ENCODE data around the gene BRPF3. TPM values are rescaled to one million over a fixed set of nuclear protein-coding genes. Genes with fewer than 3 reads are reported as not detected.

The BRPF3 gene
- polyA plus RNA-seq, 1 experiment: 13.9 TPM

- no peak overlapping the region for H3K27ac ChIP-seq (ENCODE audit: low read depth, low read length)
- no peak for TF ChIP-seq CTCF (IDR thresholded peaks at IDR 0.05; ENCODE audit: low read depth, low read length)
- POLR2A ChIA-PET: no interaction called here
- no peak for DNase-seq (ENCODE audit: low read depth, low spot score)
- H3K9me3 ChIP-seq (ENCODE audit: control insufficient read depth, insufficient read depth, low read length): no peaks in the 10 kb centered on the region
- peaks cover 41% of the 10 kb centered on the region for H3K27me3 ChIP-seq (ENCODE audit: control insufficient read depth, insufficient read depth, low read length)
- CTCF ChIA-PET: interaction anchor here (0.6 to 1.1 kb wide), 2 partner anchors 25 to 108 kb away, joined by 3 to 4 read pairs; no protein-coding TSS in a partner anchor
- H3K4me3 ChIP-seq (ENCODE audit: low read depth, low read length): no peak overlapping the region
These were observed 80.3 kb downstream of the BRPF3 start for GRCh38 chr6:36276581-36277536.

GRCh38 chr6:36277946-36278470 is 81.5 kb downstream of the BRPF3 start:
- Histone ChIP-seq H3K27me3 (ENCODE audit: control insufficient read depth, insufficient read depth, low read length) (peaks cover 38% of the 10 kb centered on the region), H3K4me3 (ENCODE audit: low read depth, low read length) (no peak overlapping the region), H3K27ac (ENCODE audit: low read depth, low read length) (no peak overlapping the region), H3K9me3 (ENCODE audit: control insufficient read depth, insufficient read depth, low read length) (no peaks in the 10 kb centered on the region)
- POLR2A ChIA-PET: no interaction called here
- DNase-seq (ENCODE audit: low read depth, low spot score): no peak
- CTCF ChIA-PET: no interaction called here
- TF ChIP-seq CTCF (IDR thresholded peaks at IDR 0.05; ENCODE audit: low read depth, low read length): no peak

GRCh38 chr6:36280467-36280866 is 83.9 kb downstream of the BRPF3 start:
- Histone ChIP-seq H3K27me3 (ENCODE audit: control insufficient read depth, insufficient read depth, low read length) (peaks cover 48% of the 10 kb centered on the region), H3K4me3 (ENCODE audit: low read depth, low read length) (no peak overlapping the region), H3K27ac (ENCODE audit: low read depth, low read length) (no peak overlapping the region), H3K9me3 (ENCODE audit: control insufficient read depth, insufficient read depth, low read length) (no peaks in the 10 kb centered on the region)
- DNase-seq (ENCODE audit: low read depth, low spot score): no peak
- POLR2A ChIA-PET: no interaction called here
- CTCF ChIA-PET: interaction anchor here (1.6 kb wide), 1 partner anchor 22 kb away, joined by 6 read pairs; no protein-coding TSS in a partner anchor
- no peak for TF ChIP-seq CTCF (IDR thresholded peaks at IDR 0.05; ENCODE audit: low read depth, low read length)

GRCh38 chr6:36280983-36281382 is 84.4 kb downstream of the BRPF3 start:
- TF ChIP-seq CTCF (IDR thresholded peaks at IDR 0.05; ENCODE audit: low read depth, low read length): no peak
- no peak for DNase-seq (ENCODE audit: low read depth, low spot score)
- ChIA-PET POLR2A (no interaction called here), CTCF (interaction anchor here (1.6 kb wide), 1 partner anchor 22 kb away, joined by 6 read pairs; no protein-coding TSS in a partner anchor)
- Histone ChIP-seq H3K27ac (ENCODE audit: low read depth, low read length) (no peak overlapping the region), H3K9me3 (ENCODE audit: control insufficient read depth, insufficient read depth, low read length) (no peaks in the 10 kb centered on the region), H3K27me3 (ENCODE audit: control insufficient read depth, insufficient read depth, low read length) (peaks cover 54% of the 10 kb centered on the region), H3K4me3 (ENCODE audit: low read depth, low read length) (no peak overlapping the region)

Other genes starting within 250 kb of the BRPF3 start
- gene SLC26A8, start 172.1 kb upstream of the BRPF3 start, polyA plus RNA-seq (2011; rRNA removed): not detected in 2 replicates
- gene MAPK14, start 168.9 kb upstream of the BRPF3 start, polyA plus RNA-seq (2011; rRNA removed): 50.2 and 55.7 TPM in 2 replicates
- 3.8 and 4.0 TPM in 2 replicates for gene MAPK13, start 66.2 kb upstream of the BRPF3 start, polyA plus RNA-seq (2011; rRNA removed)
- not detected in 2 replicates for gene PNPLA1, start 73.3 kb downstream of the BRPF3 start, polyA plus RNA-seq (2011; rRNA removed)
- not detected in 2 replicates for gene BNIP5, start 140.1 kb downstream of the BRPF3 start, polyA plus RNA-seq (2011; rRNA removed)
- gene ETV7, start 190.9 kb downstream of the BRPF3 start, polyA plus RNA-seq (2011; rRNA removed): 0.41 and 0.81 TPM in 2 replicates
- not detected in 2 replicates for gene PXT1, start 246.1 kb downstream of the BRPF3 start, polyA plus RNA-seq (2011; rRNA removed)
- gene KCTD20, start 246.3 kb downstream of the BRPF3 start, polyA plus RNA-seq (2011; rRNA removed): 77.1 and 93.3 TPM in 2 replicates